Fibroblast of mammary gland (primary cell): ENCODE results near the gene ANKRD65.
"Not testable (repeated sequence)": the region's sequence is repeated elsewhere in the genome, so short reads cannot be mapped to it uniquely, and the experiment has no call there.

Experiments
- DNase-seq: peaks from one replicate; pipeline ENCODE4 v3.0.0-alpha.2; 2010; ENCODE audit warnings: low read depth
- H3K4me3 ChIP-seq: 2 replicates; pipeline ENCODE4 v1.5.1; 2011; ENCODE audit warnings: low read depth, mild to moderate bottlenecking, low read length, moderate library complexity; ENCODE audit not compliant: control insufficient read depth
- TF ChIP-seq, protein P1 (sequence below): conservative IDR thresholded peaks from 2 replicates; pipeline ENCODE4 v1.5.1; 2011; ENCODE audit warnings: low read depth, low read length, inconsistent platforms; ENCODE audit not compliant: control insufficient read depth, insufficient read depth

The ANKRD65 gene

DNA sequence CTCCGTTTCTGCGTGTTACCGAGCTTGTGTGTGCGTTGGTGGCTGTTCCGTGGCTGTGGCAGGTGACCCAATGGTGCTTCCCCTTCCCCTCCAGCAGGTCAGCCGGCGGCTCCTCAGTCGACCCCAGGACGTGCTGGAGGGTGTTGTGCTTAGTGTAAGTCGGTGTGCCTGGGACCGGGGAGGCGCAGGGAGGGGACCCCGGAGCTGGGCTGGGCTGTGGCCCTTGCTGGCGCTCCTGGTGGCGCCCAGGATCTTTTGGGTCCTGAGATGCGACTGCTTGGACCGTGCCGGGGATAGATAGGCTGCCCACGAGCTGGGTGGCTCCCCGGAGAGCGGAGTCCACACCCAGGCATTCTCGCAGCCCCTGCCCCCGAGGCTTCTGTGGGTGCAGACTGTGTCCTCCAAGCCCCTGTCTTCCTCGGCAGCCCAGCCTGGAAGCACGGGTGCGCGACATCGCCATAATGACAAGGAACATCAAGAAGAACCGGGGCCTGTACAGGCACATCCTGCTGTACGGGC, 34.3 kb upstream of the ANKRD65 start:
- H3K4me3 ChIP-seq = no peak overlapping the region
- TF ChIP-seq, protein P1, sequence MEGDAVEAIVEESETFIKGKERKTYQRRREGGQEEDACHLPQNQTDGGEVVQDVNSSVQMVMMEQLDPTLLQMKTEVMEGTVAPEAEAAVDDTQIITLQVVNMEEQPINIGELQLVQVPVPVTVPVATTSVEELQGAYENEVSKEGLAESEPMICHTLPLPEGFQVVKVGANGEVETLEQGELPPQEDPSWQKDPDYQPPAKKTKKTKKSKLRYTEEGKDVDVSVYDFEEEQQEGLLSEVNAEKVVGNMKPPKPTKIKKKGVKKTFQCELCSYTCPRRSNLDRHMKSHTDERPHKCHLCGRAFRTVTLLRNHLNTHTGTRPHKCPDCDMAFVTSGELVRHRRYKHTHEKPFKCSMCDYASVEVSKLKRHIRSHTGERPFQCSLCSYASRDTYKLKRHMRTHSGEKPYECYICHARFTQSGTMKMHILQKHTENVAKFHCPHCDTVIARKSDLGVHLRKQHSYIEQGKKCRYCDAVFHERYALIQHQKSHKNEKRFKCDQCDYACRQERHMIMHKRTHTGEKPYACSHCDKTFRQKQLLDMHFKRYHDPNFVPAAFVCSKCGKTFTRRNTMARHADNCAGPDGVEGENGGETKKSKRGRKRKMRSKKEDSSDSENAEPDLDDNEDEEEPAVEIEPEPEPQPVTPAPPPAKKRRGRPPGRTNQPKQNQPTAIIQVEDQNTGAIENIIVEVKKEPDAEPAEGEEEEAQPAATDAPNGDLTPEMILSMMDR = no peak

DNA sequence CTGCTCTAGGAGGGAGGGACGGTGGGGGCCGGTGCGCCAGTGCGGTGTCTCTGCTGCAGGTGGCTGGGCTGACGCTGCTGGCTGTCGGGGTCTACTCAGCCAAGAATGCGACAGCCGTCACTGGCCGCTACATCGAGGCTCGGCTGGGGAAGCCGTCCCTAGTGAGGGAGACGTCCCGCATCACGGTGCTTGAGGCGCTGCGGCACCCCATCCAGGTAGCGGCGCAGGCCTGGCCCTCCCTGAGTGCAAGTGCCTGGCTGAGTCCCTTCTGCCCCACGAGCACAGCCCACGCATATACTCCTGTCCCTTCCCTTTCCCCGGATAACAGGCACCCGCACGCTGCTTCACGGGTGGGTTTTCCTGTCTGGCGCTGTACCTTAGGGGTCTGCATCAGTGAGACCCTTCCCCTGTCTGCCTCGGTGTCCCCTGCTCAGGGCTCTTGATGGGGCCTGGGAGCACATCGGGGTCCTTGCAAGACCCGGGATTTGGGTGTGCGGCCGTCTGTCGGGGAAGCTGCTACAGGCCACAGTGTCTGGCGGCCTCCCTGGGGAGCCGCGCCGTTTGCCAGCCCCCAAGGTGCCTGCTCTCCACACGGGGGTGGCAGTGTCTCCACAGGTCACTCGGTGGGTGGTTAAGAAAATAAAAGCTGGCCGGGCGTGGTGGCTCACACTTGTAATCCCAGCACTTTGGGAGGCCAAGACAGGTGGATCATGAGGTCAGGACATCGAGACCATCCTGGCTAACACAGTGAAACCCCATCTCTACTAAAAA, 33.4 kb upstream of the ANKRD65 start:
- not testable (repeated sequence) for DNase-seq, H3K4me3 ChIP-seq

More for the DNA sequence above, 34.3 kb upstream of the ANKRD65 start:
- no peak for DNase-seq

DNA sequence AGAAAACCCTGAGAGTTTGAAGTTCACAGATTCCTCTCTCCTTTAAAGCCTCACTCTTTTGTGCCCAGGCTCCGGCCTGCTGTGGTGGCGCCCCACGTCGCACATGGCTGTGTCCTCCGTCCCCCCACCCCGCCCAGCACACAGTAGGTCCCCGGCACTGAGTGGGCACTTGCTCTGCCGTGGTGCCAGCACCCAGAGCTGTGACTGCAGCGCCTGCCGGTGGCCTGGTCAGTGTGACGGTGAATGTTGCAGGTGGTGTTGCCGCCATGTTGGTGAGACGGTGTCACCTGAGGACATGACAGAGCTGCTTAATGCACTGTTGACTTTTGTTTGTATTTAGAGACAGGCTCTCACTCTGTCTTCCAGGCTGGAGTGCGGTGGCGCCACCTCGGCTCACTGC, 31.8 kb upstream of the ANKRD65 start:
- TF ChIP-seq, protein P1 = no peak
- no peak overlapping the region for H3K4me3 ChIP-seq
- DNase-seq = no peak

DNA sequence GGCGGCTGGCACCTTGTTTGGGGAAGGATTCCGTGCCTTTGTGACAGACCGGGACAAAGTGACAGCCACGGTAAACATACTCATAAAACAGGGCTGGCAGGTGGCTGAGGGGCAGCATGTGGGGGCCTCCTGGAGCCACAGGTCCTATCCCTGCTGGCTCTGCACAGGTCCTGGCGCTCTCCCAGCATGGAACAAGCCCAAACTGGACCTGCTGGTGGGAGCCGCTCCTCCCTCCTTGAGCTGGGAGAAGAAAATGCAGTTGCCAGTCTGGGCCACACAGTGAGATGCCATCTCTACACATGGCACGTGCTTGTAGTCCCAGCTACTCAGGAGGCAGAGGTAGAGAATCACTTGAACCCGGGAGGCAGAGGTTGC, 31.3 kb upstream of the ANKRD65 start:
- not testable (repeated sequence) for H3K4me3 ChIP-seq, DNase-seq

DNA sequence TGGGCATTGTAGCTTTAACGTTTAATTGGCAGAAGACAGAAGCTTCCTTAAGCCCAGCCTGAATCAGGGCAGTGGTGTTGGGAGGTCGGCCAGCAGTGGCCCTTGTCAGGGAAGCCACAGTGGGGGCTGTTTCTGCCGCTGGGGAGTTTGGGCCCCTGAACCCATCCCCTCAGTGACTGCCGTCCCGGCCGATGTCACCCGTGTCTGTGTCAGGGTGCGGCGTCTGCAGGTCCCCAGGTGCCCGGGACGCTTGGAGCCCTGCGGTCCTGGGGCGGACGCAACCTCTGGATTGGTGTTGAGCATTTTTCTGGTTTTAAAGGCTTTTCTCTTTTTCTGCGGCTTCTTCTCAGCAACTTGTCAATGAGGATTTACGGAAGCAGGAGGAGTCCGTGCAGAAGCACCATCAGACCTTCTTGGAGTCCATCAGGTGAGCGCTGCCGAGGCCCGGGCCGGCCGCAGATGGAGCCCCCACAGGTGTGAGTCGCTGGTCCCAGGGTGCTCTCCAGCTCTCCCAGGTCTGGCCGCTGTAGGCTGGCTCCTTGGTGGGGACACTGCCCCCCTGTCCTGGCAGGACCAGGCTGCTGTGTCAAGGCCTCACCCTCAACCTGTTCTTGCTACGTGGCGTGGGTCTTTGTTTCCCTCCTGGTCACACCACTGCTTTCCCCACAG, 30.8 kb upstream of the ANKRD65 start:
- TF ChIP-seq, protein P1 = no peak
- DNase-seq = no peak
- H3K4me3 ChIP-seq = no peak overlapping the region

DNA sequence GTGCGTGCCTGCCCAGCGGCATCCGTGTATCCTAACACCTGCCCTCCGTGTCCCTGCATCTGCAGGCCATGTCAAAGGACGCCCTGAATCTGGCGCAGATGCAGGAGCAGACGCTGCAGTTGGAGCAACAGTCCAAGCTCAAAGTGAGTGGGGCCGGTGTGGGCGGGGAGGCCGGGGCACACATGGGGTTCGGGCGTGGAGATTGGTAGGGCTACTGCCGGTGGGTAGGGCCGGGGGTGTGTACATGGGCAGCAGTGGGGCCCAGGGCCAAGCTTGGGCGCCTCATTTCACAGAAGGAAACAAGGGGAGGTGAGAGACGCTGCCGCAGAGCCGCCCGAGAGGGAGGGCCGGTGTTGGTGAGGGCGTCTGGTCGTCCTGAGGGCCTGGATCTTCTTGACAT, 29.5 kb upstream of the ANKRD65 start:
- DNase-seq, H3K4me3 ChIP-seq: not testable (repeated sequence)

DNA sequence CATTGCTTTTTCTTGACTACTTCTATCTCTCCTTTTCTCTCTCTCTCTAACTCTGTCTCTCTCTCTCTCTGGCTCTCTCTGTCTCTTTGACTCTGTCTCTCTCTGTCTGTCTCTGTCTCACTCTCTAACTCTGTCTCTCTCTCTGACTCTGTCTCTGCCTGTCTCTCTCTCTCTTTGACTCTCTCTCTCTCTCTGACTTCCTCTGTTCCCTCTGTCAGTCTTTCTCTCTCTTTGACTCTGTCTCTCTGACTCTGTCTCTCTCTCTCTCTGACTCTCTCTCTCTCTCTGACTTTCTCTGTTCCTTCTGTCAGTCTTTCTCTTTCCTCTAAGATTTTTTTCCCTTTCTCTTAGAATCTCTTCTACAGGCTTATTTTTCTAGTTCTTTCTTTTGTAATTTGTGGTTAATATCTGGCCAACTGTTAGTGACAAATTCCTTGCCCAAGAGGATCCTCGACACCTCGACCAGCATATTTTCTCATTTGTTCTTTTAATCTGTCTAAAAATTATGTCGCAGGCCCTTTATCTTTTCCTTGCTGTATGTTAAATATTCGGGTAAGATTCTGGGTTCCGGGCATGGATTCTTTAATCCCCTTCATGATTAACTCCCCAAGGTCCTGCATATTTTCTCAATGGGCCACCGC, 28.1 kb upstream of the ANKRD65 start, which contains the start of gene ATAD3C:
Gene ATAD3C, plus strand, starts transcription at position 591 of the 641 bp plus-strand sequence. CDS start 995 bp downstream, outside the sequence.
- H3K4me3 ChIP-seq = no peak within 1 kb of the TSS
- TF ChIP-seq, protein P1 = no peak
- no peak for DNase-seq

DNA sequence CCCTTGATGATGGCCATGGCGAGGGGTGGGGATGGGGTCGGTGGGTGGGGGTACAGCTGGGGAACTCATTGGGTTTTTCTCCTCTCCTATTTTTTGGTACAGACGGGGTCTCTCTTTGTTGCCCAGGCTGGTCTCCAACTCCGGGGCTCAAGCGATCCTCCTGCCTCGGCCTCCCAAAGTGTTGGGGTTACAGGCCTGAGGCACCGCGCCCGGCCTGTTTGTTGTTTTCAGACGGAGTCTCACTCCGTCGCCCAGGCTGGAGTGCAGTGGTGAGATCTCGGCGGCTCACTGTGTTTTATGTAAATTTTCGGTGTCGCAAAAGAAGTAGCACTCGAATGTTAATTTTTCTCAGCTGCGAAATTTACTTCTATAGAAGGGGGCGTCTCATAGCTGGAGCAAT, 25.6 kb upstream of the ANKRD65 start:
- not testable (repeated sequence) for DNase-seq, H3K4me3 ChIP-seq
